ENCODE results near the gene TPX2.
"Not testable (repeated sequence)": the region's sequence is repeated elsewhere in the genome, so short reads cannot be mapped to it uniquely, and the experiment has no call there.

TPX2 gene

DNA sequence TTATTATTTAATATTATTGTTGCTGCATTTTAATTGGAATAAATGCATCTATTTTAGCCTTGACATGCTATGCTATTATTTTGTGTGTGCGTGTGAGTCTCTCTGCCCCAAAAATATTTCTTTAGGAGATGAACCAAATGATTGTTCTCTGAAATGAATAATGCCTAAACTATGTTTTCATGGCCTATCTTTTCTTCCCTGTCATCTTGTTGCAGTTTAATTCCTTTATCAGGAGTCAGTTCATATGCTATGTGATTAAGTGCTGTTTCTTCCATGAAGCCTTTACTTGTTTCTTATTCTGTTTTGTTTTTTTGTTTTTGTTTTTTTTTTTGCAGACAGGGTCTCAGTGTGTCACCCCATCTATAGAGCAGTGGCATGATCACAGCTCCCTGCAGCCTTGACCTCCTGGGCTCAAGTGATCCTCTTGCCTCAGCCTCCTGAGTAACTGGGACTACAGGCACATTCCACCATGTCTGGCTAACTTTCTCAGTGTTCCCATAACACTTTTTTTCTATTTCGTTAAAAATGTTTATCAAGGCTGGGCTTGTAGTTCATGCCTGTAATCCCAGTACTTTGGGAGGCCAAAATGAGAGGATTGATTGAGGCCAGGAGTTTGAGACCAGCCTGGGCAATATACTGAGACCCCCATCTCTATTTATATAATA lies 25.7 kb downstream of the TPX2 start:
- no peak for DNase-seq

- no peak for DNase-seq
Measured at GRCh38 chr20:31767805-31768204, 28.7 kb downstream of the TPX2 start.

GRCh38 chr20:31769681-31770080 lies 30.6 kb downstream of the TPX2 start:
- DNase-seq, result no peak

DNA sequence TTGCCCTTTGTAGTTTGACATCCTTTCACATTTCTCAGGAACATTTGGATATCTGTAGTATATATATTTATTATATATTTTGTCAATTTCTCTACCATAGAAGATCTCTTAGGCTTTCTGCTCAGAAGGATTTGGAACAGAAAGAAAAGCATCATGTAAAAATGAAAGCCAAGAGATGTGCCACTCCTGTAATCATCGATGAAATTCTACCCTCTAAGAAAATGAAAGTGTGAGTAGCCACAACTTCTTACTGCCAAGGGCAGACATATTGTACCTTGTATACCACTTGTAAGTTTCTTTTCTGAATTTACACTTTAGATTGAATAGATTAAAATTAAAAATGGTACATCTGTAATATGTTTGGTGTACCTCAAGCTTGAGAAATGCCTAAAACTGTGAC lies 31.2 kb downstream of the TPX2 start:
- no peak for DNase-seq

DNA sequence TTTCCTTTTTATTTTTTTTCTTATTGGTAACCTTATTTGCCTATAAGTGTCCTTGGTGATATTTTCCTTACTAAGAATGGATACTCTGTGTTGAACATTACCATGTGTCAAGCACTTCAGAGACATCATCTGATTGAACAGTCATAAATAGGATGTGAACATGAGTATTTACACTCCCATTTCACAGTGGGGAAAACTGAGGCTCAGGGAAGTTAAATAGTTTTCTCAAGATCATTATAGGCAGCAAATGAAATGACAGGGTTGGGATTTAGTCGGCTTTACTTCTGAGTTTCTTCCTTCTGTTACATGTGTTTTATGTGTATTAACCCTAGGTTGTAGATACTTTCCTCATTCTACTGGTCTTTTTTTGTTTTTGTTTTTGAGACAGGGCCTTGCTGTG lies 35.3 kb downstream of the TPX2 start:
- no peak for DNase-seq

DNA sequence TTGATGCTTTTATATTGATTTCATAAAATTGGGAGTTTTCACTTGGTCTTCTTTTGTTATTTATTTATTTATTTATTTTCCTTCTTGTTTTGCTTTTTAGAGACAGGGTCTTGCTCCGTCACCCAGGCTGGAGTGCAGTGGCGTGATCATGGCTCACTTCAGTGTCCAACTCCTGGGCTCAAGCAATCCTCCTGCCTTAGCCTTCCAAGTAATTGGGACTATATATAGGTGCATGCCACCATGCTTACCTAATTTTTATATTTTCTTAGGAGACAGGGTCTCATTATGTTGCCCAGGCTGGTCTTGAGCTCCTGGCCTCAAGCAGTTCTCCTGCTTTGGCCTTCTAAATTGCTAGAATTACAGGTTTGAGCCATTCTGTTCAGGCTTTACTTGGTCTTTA lies 41.7 kb downstream of the TPX2 start:
- no peak for DNase-seq

- DNase-seq, result no peak
Measured at GRCh38 chr20:31781945-31782344, 42.9 kb downstream of the TPX2 start.

DNA sequence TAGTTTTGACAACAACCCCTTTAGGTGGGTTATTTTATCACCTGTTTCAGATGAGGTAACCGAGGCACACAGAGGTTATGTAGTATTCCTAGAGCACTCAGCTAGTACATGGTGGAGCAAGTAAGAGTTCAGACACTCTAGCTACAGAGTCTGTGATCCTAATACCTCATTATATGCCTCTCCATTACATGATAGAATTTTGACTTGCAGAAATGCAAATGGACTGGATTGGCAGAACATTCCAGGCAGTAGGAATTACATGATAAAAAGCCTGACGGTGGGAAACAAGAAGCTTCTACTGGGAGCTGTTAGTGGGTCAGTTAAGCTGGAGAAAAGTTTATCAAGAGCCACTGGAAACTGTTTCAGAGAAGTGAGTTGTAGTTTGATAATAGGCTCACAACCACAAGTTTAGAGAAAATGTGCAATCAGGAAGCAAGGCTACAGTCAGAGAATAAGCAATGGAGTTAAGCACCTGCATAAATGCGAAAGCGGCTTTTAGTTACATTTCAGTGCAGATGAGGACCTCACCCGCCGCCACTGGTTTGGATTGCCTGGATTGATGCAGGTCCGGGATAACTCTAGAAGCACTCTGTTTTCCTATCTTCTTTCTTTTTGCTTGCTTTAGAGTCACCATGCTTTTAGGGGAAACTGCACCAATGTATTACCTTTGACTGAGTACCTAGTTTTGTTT lies 45.4 kb downstream of the TPX2 start:
- DNase-seq, result no peak

DNA sequence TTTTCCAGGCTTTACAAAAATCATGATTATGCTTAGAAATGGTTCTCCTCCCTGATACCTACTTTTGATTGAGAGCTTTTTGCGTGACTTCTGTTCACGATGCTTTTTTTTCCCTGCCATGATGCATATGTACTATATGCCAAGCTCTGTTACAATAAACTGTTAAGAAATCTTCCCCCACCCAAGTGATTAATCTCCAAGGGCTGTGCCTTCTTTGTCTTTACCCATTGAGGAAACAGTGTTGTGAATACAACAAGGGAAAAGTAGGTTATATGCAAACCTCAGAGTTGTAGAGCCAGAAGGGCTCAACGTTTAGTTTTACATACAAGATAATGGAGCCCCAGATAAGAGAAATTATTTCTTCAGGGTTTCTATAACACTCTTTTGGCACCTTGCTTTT lies 46.0 kb downstream of the TPX2 start:
- no peak for DNase-seq

GRCh38 chr20:31788578-31788977 lies 49.5 kb downstream of the TPX2 start:
- no peak for DNase-seq

DNA sequence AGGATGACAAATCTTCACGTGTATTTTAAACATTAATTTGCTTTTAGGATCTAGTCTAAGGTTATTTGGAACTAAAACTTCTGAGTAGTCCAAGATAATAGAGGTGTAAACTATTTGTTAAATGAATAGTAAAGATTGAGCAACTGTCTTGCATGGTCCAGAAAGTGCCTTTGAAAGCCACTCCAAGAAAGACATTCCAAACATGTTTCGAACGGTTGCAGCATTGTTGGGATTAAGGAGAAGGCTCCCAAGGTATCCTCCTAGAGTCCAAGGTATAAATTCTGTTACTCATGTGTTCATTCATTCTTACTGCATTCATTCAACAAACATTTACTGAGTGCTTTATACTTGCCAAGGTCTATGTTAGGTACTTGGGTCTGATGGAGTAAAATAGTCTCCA lies 51.3 kb downstream of the TPX2 start:
- DNase-seq, result no peak

DNA sequence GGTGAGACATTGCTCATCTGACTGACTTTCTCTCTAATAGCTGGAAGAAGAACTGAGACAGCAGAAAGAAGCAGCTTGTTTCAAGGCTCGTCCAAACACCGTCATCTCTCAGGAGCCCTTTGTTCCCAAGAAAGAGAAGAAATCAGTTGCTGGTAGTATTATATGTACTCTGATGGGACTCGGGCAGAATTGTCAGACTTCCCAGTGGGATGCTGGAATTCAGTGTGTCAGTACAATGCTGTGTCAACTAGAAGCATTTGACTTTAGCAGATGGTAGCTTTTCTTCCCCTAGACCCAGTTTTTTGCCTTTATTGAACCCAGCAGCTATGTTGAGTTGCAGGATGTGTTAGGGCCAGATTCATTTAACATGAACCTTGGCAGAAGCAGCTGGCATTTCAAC lies 58.3 kb downstream of the TPX2 start:
- no peak for DNase-seq

GRCh38 chr20:31801508-31801907 lies 62.4 kb downstream of the TPX2 start:
- DNase-seq, result no peak

- DNase-seq, result no peak
Measured at GRCh38 chr20:31803552-31804291, 64.6 kb downstream of the TPX2 start.

- DNase-seq, result no peak
Measured at GRCh38 chr20:31806564-31807355, 67.7 kb downstream of the TPX2 start.

- DNase-seq, result no peak
Measured at GRCh38 chr20:31808481-31808880, 69.4 kb downstream of the TPX2 start.

DNA sequence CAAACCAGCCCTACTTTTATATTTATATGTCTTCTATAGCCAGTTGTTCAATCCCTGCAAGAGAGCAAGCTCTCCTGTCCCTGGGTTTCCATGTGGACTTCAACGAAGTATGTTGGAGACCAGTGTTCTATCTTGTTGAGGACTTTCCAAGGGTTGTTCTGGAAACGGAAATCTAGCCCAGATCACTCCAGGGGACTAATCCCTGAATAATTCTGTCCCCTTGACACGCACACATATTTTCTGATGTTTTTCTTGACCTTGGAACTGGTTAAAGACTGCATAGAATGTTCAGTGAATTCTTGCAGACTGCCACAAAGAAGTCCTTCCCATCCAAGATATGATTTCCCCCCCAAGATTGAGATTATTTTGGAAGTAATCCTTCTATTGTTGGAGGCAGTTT lies 70.6 kb downstream of the TPX2 start:
- no peak for DNase-seq

DNA sequence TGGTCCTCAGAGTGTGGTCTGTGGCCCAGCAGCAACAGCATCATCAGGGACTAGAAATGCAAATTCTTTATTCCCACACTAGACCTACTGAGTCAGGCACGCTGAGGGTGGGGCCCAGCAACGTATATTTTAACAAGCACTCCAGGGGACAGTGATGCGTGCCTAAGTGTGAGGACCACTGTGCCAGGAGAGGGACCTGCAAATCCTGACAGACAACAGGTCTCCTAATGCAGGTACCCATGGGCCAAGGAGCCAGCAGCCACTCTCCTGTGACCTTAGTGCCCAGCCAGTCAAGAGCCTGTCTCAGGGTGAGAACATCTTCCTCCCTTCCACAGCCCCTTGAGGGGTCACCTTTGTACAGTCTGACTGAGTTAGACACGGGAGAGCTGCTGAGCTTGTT lies 72.1 kb downstream of the TPX2 start:
- DNase-seq, result no peak

DNA sequence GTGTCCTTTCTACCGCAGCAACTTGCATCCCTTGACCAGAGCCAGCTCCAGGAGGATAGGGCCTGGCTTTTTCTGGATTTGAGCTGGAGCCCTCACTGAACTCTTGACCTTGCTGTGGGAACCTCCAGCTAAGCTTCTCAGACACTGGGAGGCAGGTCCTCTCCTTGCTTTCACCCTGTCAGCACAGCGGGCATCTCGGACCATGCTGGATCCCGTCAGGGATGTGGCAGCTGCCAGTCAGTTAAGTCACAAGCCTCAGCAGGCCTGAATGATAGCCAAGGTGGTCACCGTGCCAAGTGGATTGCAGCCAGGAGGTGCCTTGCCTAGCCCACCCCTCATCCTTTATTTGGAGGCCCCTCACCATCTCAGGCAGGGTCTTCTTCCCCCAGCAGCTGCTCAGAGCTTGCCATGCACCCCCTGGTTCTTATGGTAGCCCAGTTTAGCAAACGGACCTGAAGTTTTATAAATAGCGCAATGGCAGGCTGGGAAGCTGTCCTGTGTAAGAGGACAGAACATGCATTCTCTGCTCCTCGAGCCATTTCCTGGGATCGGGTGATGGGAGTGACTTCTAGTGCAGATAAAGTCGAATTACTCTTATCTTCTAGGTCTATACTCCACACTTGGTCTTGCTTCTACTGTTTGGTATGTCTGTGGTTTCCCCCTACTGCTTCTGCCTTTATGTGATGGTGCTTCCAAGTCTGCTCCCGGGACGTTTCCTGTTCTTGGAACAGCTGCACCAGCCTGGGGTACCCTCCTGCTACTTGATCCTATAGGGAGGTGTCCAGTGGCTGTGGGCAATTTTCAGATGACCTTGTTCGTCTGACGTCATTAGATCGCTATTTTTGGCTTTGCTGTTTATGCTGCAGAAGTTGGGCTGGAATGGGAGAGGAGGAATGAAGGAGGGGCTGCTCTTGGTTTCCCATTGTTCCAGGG lies 73.0 kb downstream of the TPX2 start:
- no peak for DNase-seq

- no peak for DNase-seq
Measured at GRCh38 chr20:31813611-31814010, 74.5 kb downstream of the TPX2 start.

DNA sequence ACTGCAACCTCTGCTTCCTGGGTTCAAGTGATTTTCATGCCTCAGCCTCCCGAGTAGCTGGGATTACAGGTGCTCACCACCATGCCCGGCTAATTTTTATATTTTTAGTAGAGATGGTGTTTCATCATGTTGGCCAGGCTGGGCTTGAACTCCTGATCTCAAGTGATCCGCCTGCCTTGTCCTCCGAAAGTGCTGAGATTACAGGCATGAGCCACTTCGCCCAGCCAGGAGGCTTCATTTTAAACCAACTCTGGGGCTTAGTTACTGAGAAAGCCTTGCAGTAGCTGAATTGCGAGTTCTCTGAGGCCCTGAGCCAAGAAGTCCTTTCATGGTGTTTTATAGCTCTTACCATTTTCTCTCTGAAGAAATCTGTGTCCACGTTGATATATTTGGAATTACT lies 75.1 kb downstream of the TPX2 start:
- not testable (repeated sequence) for DNase-seq

All from activated CD4-positive, alpha-beta T cell treated with anti-CD3 and anti-CD28 coated beads for 1 hour (primary cell).